ENCODE results near the gene DHX30. TPM values are rescaled to one million over a fixed set of nuclear protein-coding genes. Genes with fewer than 3 reads are reported as not detected.

The DHX30 gene
- total RNA-seq, 2 experiments from 2014 or later: 84.8 to 95.6 TPM

Small RNA genes within 50 kb of the gene (microRNA-seq; reads per million reads assigned to microRNA genes)
- gene MIR1226: 34.5 reads per million, percentile 52 among the genes with 10 or more reads in this experiment

Other genes starting within 250 kb of the DHX30 start
- under 1 TPM; 0.21 to 0.32 TPM for gene CSPG5, start 224.3 kb upstream of the DHX30 start, total RNA-seq
- 100 to 1,000 TPM in 1 of 2 experiments, 10 to 100 TPM in 1; 84.3 to 111 TPM for gene SMARCC1, start 21.2 kb upstream of the DHX30 start, total RNA-seq
- gene MAP4, start 213.3 kb downstream of the DHX30 start, total RNA-seq: 100 to 1,000 TPM; 126 to 131 TPM